CD14-positive monocyte (primary cell): ENCODE results near the gene RNASE13. TPM values are rescaled to one million over a fixed set of nuclear protein-coding genes. Genes with fewer than 3 reads are reported as not detected.

ENCODE experiments used
- DNase-seq, 3 donors: peaks; one replicate each; pipeline ENCODE4 v3.0.0-alpha.2; 2011 to 2022
- H2AFZ ChIP-seq: 2 replicates; pipeline ENCODE4 v1.6.0; 2012; ENCODE audit warnings: mild to moderate bottlenecking, low read depth, low read length, inconsistent platforms; ENCODE audit not compliant: insufficient read depth, poor library complexity, severe bottlenecking
- H3K27ac ChIP-seq, 2 donors: 1 replicate in 1 of 2; 2 replicates in 1 of 2; pipeline ENCODE4 v1.5.1; 2012 to 2013; ENCODE audit warnings: low read length in 2 of 2, control low read depth in 1 of 2, inconsistent platforms in 1 of 2, low read depth in 1 of 2, mild to moderate bottlenecking in 1 of 2
- H3K27me3 ChIP-seq, 2 donors: one replicate each; pipeline versions ENCODE4 v1.6.0 to v1.6.1; 2011 to 2013; ENCODE audit warnings: low read length in 2 of 2; ENCODE audit not compliant: control insufficient read depth in 2 of 2, insufficient read depth in 2 of 2
- H3K36me3 ChIP-seq, 2 donors: replicated peaks in 1 of 2; 1 replicate in 1 of 2; 2 replicates in 1 of 2; pipeline versions ENCODE4 v1.5.1 to v1.6.1; 2012 to 2013; ENCODE audit warnings: low read length in 2 of 2, control low read depth in 1 of 2, inconsistent platforms in 1 of 2, mild to moderate bottlenecking in 1 of 2; ENCODE audit not compliant: insufficient read depth in 2 of 2, control insufficient read depth in 1 of 2
- H3K4me1 ChIP-seq, 2 donors: 1 replicate in 1 of 2; 2 replicates in 1 of 2; pipeline versions ENCODE4 v1.5.1 to v1.6.1; 2012 to 2013; ENCODE audit warnings: low read length in 2 of 2, control low read depth in 1 of 2, inconsistent platforms in 1 of 2, mild to moderate bottlenecking in 1 of 2, moderate library complexity in 1 of 2; ENCODE audit not compliant: insufficient read depth in 2 of 2, control insufficient read depth in 1 of 2
- H3K4me2 ChIP-seq: replicated peaks from 2 replicates; pipeline ENCODE3; 2012; ENCODE audit warnings: low read length, moderate library complexity, mild to moderate bottlenecking; ENCODE audit not compliant: poor library complexity, severe bottlenecking; ENCODE audit errors: extremely low read depth
- H3K4me3 ChIP-seq, 3 experiments: fragments of 200-600 bp in 1 of 3; sonication (generic) in 1 of 3; replicated peaks in 1 of 3; 1 replicate in 2 of 3; 2 replicates in 1 of 3; pipeline ENCODE4 v1.5.1; 2011 to 2013; ENCODE audit warnings: low read length in 3 of 3, mild to moderate bottlenecking in 3 of 3, control low read depth in 2 of 3, low read depth in 2 of 3, inconsistent platforms in 1 of 3, moderate library complexity in 1 of 3
- H3K79me2 ChIP-seq: 2 replicates; pipeline ENCODE4 v1.6.0; 2012; ENCODE audit warnings: mild to moderate bottlenecking, control low read depth, inconsistent platforms, low read length, moderate library complexity; ENCODE audit not compliant: insufficient read depth
- H3K9ac ChIP-seq: 2 replicates; pipeline ENCODE4 v1.6.0; 2017; ENCODE audit warnings: low read length, mild to moderate bottlenecking; ENCODE audit not compliant: insufficient read depth, poor library complexity, severe bottlenecking
- H3K9me3 ChIP-seq, 2 donors: replicated peaks in 1 of 2; 1 replicate in 1 of 2; 2 replicates in 1 of 2; pipeline versions ENCODE4 v1.5.1 to v1.6.1; 2012 to 2013; ENCODE audit warnings: low read length in 2 of 2, control low read depth in 1 of 2; ENCODE audit not compliant: control insufficient read depth in 1 of 2, insufficient read depth in 1 of 2
- H4K20me1 ChIP-seq: 2 replicates; pipeline ENCODE4 v1.6.0; 2012; ENCODE audit warnings: mild to moderate bottlenecking, low read length, control low read depth, moderate library complexity; ENCODE audit not compliant: insufficient read depth
- H3K27ac Mint-ChIP-seq, 7 donors: one replicate each; pipeline ENCODE4 v1.8.0; 2020; ENCODE audit warnings: mild to moderate bottlenecking in 7 of 7, mixed read lengths in 7 of 7, moderate library complexity in 6 of 7, inconsistent platforms in 2 of 7
- H3K27me3 Mint-ChIP-seq, 3 donors: one replicate each; pipeline ENCODE4 v1.8.0; 2021 to 2022; ENCODE audit warnings: low read depth in 3 of 3, mild to moderate bottlenecking in 3 of 3, mixed read lengths in 3 of 3, moderate library complexity in 3 of 3, inconsistent platforms in 1 of 3
- H3K36me3 Mint-ChIP-seq, 2 donors: one replicate each; pipeline ENCODE4 v1.8.0; 2020; ENCODE audit warnings: mixed read lengths in 2 of 2, inconsistent platforms in 1 of 2, mild to moderate bottlenecking in 1 of 2
- H3K4me1 Mint-ChIP-seq: one replicate; pipeline ENCODE4 v1.8.0; 2020; ENCODE audit warnings: mild to moderate bottlenecking, mixed read lengths
- H3K4me3 Mint-ChIP-seq, 2 donors: one replicate each; pipeline ENCODE4 v1.8.0; 2020; ENCODE audit warnings: mild to moderate bottlenecking in 2 of 2, mixed read lengths in 2 of 2, moderate library complexity in 1 of 2
- H3K9me3 Mint-ChIP-seq, 7 donors: one replicate each; pipeline ENCODE4 v1.8.0; 2020 to 2022; ENCODE audit warnings: mixed read lengths in 7 of 7, mild to moderate bottlenecking in 6 of 7, moderate library complexity in 6 of 7, inconsistent platforms in 2 of 7
- WGBS: methylation state at CpG from one replicate; pipeline ENCODE4 v1.1.5; 2013; ENCODE audit warnings: missing lambda C conversion rate; ENCODE audit not compliant: insufficient coverage; 5-methylcytosine and 5-hydroxymethylcytosine counted together
- intact Hi-C, 2 donors: fragments of 100-400 bp; cut with micrococcal nuclease; formaldehyde crosslinking; loops; one replicate each; pipeline versions ENCODE4 v1.15.0 to v1.15.1; 2023
- polyA plus RNA-seq, 3 donors: library from polyadenylated mRNA; depleted of rRNA in 1 of 3; unstranded in 2 of 3; stranded (reverse) in 1 of 3; fragments of 300-500 nt in 2 of 3; fragments of >200 nt in 1 of 3; fragmentation: Illumina TruSeq in 2 of 3; gene quantifications; 1 replicate in 2 of 3; 2 replicates in 1 of 3; pipeline ENCODE4 v1.2.3, GENCODE V29; 2012 to 2021
- TF ChIP-seq, protein P1 (sequence below): fragments of 200-600 bp; IDR thresholded peaks from one replicate; pipeline ENCODE4 v1.8.0; 2022; ENCODE audit warnings: antibody characterized with exemption, mild to moderate bottlenecking

The RNASE13 gene
- polyA plus RNA-seq, 3 donors: 0.39 TPM; not detected in 2

GRCh38 chr14:21068521-21069387 is 34.1 kb upstream of the RNASE13 start:
- H3K27ac ChIP-seq: peak overlapping the region; percentile 14 to 94
- H3K9ac ChIP-seq: peak overlapping the region; percentile 86
- H3K4me1 Mint-ChIP-seq: peaks cover 46% of the 10 kb centered on the region
- peaks cover 28% of the 10 kb centered on the region for H3K79me2 ChIP-seq
- H3K27me3 Mint-ChIP-seq: peaks cover 16 to 21% (median 19%) of the 10 kb centered on the region in 3 donors
- peak overlapping the region in 5 of 7 donors; percentile 89 to 97 (median 92) for H3K27ac Mint-ChIP-seq
- H3K4me2 ChIP-seq: peak overlapping the region; percentile 82
- H3K9me3 ChIP-seq: no peaks in the 10 kb centered on the region
- peaks cover 40 to 45% of the 10 kb centered on the region in 2 donors for H3K4me1 ChIP-seq
- H3K27me3 ChIP-seq: peaks cover 0 to 11% of the 10 kb centered on the region in 2 donors
- peak overlapping the region; percentile 90 to 91 for H3K4me3 Mint-ChIP-seq
- H2AFZ ChIP-seq: peak overlapping the region; percentile 83
- peak; percentile 57 to 79 (median 73) for DNase-seq
- TF ChIP-seq, protein P1, sequence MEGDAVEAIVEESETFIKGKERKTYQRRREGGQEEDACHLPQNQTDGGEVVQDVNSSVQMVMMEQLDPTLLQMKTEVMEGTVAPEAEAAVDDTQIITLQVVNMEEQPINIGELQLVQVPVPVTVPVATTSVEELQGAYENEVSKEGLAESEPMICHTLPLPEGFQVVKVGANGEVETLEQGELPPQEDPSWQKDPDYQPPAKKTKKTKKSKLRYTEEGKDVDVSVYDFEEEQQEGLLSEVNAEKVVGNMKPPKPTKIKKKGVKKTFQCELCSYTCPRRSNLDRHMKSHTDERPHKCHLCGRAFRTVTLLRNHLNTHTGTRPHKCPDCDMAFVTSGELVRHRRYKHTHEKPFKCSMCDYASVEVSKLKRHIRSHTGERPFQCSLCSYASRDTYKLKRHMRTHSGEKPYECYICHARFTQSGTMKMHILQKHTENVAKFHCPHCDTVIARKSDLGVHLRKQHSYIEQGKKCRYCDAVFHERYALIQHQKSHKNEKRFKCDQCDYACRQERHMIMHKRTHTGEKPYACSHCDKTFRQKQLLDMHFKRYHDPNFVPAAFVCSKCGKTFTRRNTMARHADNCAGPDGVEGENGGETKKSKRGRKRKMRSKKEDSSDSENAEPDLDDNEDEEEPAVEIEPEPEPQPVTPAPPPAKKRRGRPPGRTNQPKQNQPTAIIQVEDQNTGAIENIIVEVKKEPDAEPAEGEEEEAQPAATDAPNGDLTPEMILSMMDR: peak; percentile 75
- intact Hi-C loops: loop anchor here (1.0 to 10.0 kb wide), 4 partner anchors 18 to 54 kb away; partner anchors contain the start of gene TMEM253 (in 1 of the 2)
- H3K9me3 Mint-ChIP-seq: peaks cover 0 to 2% (median 0%) of the 10 kb centered on the region in 7 donors
- H3K36me3 Mint-ChIP-seq: peaks cover 9 to 10% of the 10 kb centered on the region in 2 donors
- peaks cover under 1% of the 10 kb centered on the region for H4K20me1 ChIP-seq
- H3K4me3 ChIP-seq: peak overlapping the region; percentile 30 to 95 (median 53)
- 4% methylated on average over 31 of the region's 45 CpGs for WGBS
- H3K36me3 ChIP-seq: peaks cover 4 to 12% of the 10 kb centered on the region in 2 donors

GRCh38 chr14:21066882-21067502 is 32.4 kb upstream of the RNASE13 start:
- Histone ChIP-seq H3K9ac (no peak overlapping the region), H3K4me3 (no peak overlapping the region), H3K9me3 (no peaks in the 10 kb centered on the region), H3K4me1 (peaks cover 27 to 31% of the 10 kb centered on the region in 2 donors), H3K36me3 (no peaks in the 10 kb centered on the region), H3K27ac (no peak overlapping the region), H3K27me3 (peaks cover 0 to 16% of the 10 kb centered on the region in 2 donors), H3K79me2 (peaks cover 15% of the 10 kb centered on the region), H2AFZ (no peak overlapping the region), H4K20me1 (no peaks in the 10 kb centered on the region), H3K4me2 (no peak overlapping the region)
- Mint-ChIP-seq H3K27me3 (peaks cover 14 to 28% (median 26%) of the 10 kb centered on the region in 3 donors), H3K36me3 (peaks cover 0 to 3% of the 10 kb centered on the region in 2 donors), H3K9me3 (peaks cover 0 to 2% (median 0%) of the 10 kb centered on the region in 7 donors), H3K4me1 (peaks cover 29% of the 10 kb centered on the region), H3K27ac (no peak overlapping the region), H3K4me3 (no peak overlapping the region)
- WGBS: 93% methylated on average over 3 of the region's 7 CpGs
- intact Hi-C loops: loop anchor here in 1 of 2 donors (5.0 to 10.0 kb wide), 2 partner anchors 35 to 52 kb away; partner anchors contain the start of gene TMEM253
- DNase-seq: no peak
- TF ChIP-seq, protein P1: no peak
